ENCODE data around the gene SULF2.

GRCh38 chr20:47669152-47669425 lies 116.2 kb downstream of the SULF2 start:
- TF ChIP-seq CTCF (IDR thresholded peaks at IDR 0.05) (no peak), EZH2 (IDR thresholded peaks at IDR 0.05; ENCODE audit: borderline replicate concordance, insufficient read depth, low read depth, low read length, poor library complexity, severe bottlenecking) (no peak)
